Panc1 (cell line): ENCODE data around the gene COA6. TPM values are rescaled to one million over a fixed set of nuclear protein-coding genes. Genes with fewer than 3 reads are reported as not detected.

Experiments
- ATAC-seq: fragments of 200-7000 bp; cut with Tn5 transposase; 2 replicates; pipeline ENCODE4 v1.9.1; 2020; ENCODE audit warnings: mild to moderate bottlenecking, moderate library complexity
- BruUV-seq: library from RNA; stranded (reverse); fragments of 400-500 nt; replicated peaks from 2 replicates; lab custom pipeline; 2021; lab: Mats Ljungman, UMichigan
- CTCF ChIA-PET: fragments of 300-600 bp; sonication (Branson Sonifier 250); formaldehyde crosslinking; loops from one replicate; lab custom pipeline; 2022; ENCODE audit warnings: antibody characterized with exemption; lab: Charles Lee
- POLR2A ChIA-PET: fragments of 300-600 bp; sonication (Branson Sonifier 250); formaldehyde crosslinking; loops from one replicate; lab custom pipeline; 2022; ENCODE audit warnings: antibody characterized with exemption; lab: Charles Lee
- DNase-seq: peaks from one replicate; pipeline ENCODE4 v3.0.0-alpha.2; 2010; ENCODE audit warnings: low read depth, low spot score
- H3K27ac ChIP-seq: 2 replicates; pipeline ENCODE4 v1.5.1; 2011; ENCODE audit warnings: mild to moderate bottlenecking, low read length, inconsistent platforms
- H3K27me3 ChIP-seq: fragments of 200-500 bp; sonication (Bioruptor generic); 2 replicates; pipeline ENCODE4 v1.6.0; 2014; ENCODE audit warnings: low read length, inconsistent platforms; ENCODE audit not compliant: control insufficient read depth, insufficient read depth
- H3K36me3 ChIP-seq: fragments of 200-500 bp; sonication (Bioruptor generic); 2 replicates; pipeline ENCODE4 v1.5.1; 2014; ENCODE audit warnings: inconsistent platforms, mild to moderate bottlenecking, low read length, moderate library complexity; ENCODE audit not compliant: control insufficient read depth, insufficient read depth
- H3K4me1 ChIP-seq: 2 replicates; pipeline ENCODE4 v1.5.1; 2011; ENCODE audit warnings: inconsistent platforms, mild to moderate bottlenecking, low read length, moderate library complexity; ENCODE audit not compliant: control insufficient read depth, insufficient read depth
- H3K4me3 ChIP-seq, 2 experiments: 2 replicates each; pipeline ENCODE4 v1.5.1; 2011 to 2012; ENCODE audit warnings: low read depth in 2 of 2, low read length in 2 of 2, mild to moderate bottlenecking in 2 of 2, inconsistent platforms in 1 of 2, moderate library complexity in 1 of 2
- H3K9me3 ChIP-seq: fragments of 200-500 bp; sonication (Bioruptor generic); 2 replicates; pipeline ENCODE4 v1.5.1; 2014; ENCODE audit warnings: low read depth, mild to moderate bottlenecking, inconsistent platforms, low read length, moderate library complexity; ENCODE audit not compliant: control insufficient read depth, insufficient read depth
- POLR2AphosphoS5 ChIP-seq: IDR thresholded peaks from 2 replicates; pipeline ENCODE4 v1.6.1; 2012; ENCODE audit warnings: mild to moderate bottlenecking, low read depth, low read length, moderate library complexity
- SIN3A ChIP-seq: IDR thresholded peaks from 2 replicates; pipeline ENCODE4 v1.6.1; 2012; ENCODE audit warnings: low read depth, mild to moderate bottlenecking, low read length, moderate library complexity, borderline replicate concordance; ENCODE audit not compliant: insufficient read depth
- TCF7L2 ChIP-seq: IDR thresholded peaks from 2 replicates; pipeline ENCODE4 v1.6.1; 2011; ENCODE audit warnings: mild to moderate bottlenecking, low read depth, low read length, inconsistent platforms
- in situ Hi-C: cut with HindIII; loops from 2 replicates; pipeline ENCODE4 v1.10.0; 2016; ENCODE audit warnings: low sequenced_read_pairs, low pct_unique_long_range_greater_than_20kb
- intact Hi-C: fragments of 100-400 bp; cut with micrococcal nuclease; formaldehyde crosslinking; loops from one replicate; pipeline ENCODE4 v1.10.0; 2022; ENCODE audit not compliant: unreplicated experiment
- total RNA-seq: library from RNA; stranded (reverse); gene quantifications from one replicate; pipeline ENCODE4 v1.2.1, GENCODE V29; 2021; ENCODE audit not compliant: unreplicated experiment
- TF ChIP-seq, protein P1 (sequence below): fragments of 450-650 bp; IDR thresholded peaks from 2 replicates; pipeline ENCODE4 v1.5.1; 2017; ENCODE audit warnings: mild to moderate bottlenecking
- TF ChIP-seq, protein P2 (sequence below), 2 experiments: IDR thresholded peaks; 2 replicates each; pipeline ENCODE4 v1.6.1; 2011 to 2012; ENCODE audit warnings: low read depth in 2 of 2, control low read depth in 1 of 2, low read length in 1 of 2, mild to moderate bottlenecking in 1 of 2, moderate library complexity in 1 of 2; ENCODE audit not compliant: insufficient read depth in 1 of 2

COA6 gene
- total RNA-seq, 1 experiment from 2014 or later, result 50.1 TPM

DNA sequence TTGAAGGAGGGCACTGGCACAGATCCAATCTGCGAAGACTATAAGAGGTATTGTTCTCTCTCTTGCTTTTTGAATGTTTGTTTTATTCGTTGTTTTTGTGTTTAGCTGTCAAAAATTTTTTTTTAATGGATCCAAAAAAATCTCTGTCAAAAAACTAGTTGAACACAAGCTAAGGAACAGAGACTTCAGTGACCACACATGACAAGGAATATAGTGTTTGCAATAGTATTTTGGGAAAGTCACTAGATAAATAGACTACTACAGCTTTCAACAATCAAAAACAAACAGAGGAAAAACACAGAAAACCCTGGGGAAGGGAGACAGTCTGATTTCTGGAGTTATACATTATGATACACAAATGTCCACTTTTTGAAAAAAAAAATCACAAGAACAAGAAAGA, 36.9 kb upstream of the COA6 start:
- Histone ChIP-seq H3K27ac (no peak overlapping the region), H3K4me1 (no peaks in the 10 kb centered on the region), H3K27me3 (no peaks in the 10 kb centered on the region), H3K9me3 (peaks cover 29% of the 10 kb centered on the region), H3K36me3 (no peaks in the 10 kb centered on the region), H3K4me3 (no peak overlapping the region)
- ChIA-PET POLR2A (no interaction called here), CTCF (no interaction called here)
- DNase-seq (no peak), ATAC-seq (no peak)
- no TSS peak for BruUV-seq
- TF ChIP-seq, protein P1, sequence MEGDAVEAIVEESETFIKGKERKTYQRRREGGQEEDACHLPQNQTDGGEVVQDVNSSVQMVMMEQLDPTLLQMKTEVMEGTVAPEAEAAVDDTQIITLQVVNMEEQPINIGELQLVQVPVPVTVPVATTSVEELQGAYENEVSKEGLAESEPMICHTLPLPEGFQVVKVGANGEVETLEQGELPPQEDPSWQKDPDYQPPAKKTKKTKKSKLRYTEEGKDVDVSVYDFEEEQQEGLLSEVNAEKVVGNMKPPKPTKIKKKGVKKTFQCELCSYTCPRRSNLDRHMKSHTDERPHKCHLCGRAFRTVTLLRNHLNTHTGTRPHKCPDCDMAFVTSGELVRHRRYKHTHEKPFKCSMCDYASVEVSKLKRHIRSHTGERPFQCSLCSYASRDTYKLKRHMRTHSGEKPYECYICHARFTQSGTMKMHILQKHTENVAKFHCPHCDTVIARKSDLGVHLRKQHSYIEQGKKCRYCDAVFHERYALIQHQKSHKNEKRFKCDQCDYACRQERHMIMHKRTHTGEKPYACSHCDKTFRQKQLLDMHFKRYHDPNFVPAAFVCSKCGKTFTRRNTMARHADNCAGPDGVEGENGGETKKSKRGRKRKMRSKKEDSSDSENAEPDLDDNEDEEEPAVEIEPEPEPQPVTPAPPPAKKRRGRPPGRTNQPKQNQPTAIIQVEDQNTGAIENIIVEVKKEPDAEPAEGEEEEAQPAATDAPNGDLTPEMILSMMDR, result no peak
- TF ChIP-seq SIN3A (no peak), TCF7L2 (no peak)
- intact Hi-C loops (no loop called here), in situ Hi-C loops (no loop called here)

DNA sequence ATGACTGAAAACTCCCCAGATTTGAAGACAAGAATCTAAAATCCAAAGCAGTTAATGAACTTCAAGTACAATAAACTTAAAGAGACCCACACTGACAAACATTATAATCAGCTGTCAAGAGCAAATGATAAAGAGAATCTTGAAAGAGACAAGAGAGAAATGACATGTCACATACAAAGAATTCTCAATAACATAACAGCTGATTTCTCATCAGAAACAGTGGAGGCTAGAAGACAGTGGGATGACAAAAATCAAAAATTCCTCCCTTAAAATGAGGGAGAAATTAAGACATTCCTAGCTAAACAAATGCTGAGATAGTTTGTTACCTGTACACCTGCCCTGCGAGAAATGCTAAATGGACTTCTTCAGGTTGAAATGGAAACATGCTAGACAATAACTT, 36.0 kb upstream of the COA6 start:
- H3K27me3 ChIP-seq, result no peaks in the 10 kb centered on the region

More for the DNA sequence above, 36.0 kb upstream of the COA6 start:
- H3K27ac ChIP-seq, result no peak overlapping the region
- H3K36me3 ChIP-seq, result no peaks in the 10 kb centered on the region
- peaks cover 29% of the 10 kb centered on the region for H3K9me3 ChIP-seq
- no peak for DNase-seq
- in situ Hi-C loops (no loop called here), intact Hi-C loops (no loop called here)
- TF ChIP-seq, protein P1, result no peak
- TF ChIP-seq SIN3A (no peak), TCF7L2 (no peak), POLR2AphosphoS5 (no peak)
- TF ChIP-seq, protein P2, sequence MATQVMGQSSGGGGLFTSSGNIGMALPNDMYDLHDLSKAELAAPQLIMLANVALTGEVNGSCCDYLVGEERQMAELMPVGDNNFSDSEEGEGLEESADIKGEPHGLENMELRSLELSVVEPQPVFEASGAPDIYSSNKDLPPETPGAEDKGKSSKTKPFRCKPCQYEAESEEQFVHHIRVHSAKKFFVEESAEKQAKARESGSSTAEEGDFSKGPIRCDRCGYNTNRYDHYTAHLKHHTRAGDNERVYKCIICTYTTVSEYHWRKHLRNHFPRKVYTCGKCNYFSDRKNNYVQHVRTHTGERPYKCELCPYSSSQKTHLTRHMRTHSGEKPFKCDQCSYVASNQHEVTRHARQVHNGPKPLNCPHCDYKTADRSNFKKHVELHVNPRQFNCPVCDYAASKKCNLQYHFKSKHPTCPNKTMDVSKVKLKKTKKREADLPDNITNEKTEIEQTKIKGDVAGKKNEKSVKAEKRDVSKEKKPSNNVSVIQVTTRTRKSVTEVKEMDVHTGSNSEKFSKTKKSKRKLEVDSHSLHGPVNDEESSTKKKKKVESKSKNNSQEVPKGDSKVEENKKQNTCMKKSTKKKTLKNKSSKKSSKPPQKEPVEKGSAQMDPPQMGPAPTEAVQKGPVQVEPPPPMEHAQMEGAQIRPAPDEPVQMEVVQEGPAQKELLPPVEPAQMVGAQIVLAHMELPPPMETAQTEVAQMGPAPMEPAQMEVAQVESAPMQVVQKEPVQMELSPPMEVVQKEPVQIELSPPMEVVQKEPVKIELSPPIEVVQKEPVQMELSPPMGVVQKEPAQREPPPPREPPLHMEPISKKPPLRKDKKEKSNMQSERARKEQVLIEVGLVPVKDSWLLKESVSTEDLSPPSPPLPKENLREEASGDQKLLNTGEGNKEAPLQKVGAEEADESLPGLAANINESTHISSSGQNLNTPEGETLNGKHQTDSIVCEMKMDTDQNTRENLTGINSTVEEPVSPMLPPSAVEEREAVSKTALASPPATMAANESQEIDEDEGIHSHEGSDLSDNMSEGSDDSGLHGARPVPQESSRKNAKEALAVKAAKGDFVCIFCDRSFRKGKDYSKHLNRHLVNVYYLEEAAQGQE (IDR thresholded peaks at IDR 0.05; ENCODE audit: insufficient read depth in 1 of 2, low read depth in 2 of 2, low read length in 1 of 2), result no peak
- no peak overlapping the region for H3K4me3 ChIP-seq
- no peak for ATAC-seq
- H3K4me1 ChIP-seq, result no peaks in the 10 kb centered on the region
- no TSS peak for BruUV-seq
- CTCF ChIA-PET, result no interaction called here
- POLR2A ChIA-PET, result no interaction called here
